Large intestine (tissue), 3 donors: ENCODE measurements around the gene SLC35B1. TPM values are rescaled to one million over a fixed set of nuclear protein-coding genes. Genes with fewer than 3 reads are reported as not detected.

ENCODE experiments used
- DNase-seq, 2 donors: peaks; one replicate each; pipeline versions ENCODE4 v3.0.0 to v3.0.0-alpha.2; 2013
- H3K27ac ChIP-seq: one replicate; pipeline ENCODE4 v1.5.1; 2013; ENCODE audit warnings: low read length
- H3K27me3 ChIP-seq: 2 replicates; pipeline ENCODE4 v1.6.1; 2013; ENCODE audit warnings: low read length; ENCODE audit not compliant: control insufficient read depth, insufficient read depth
- H3K36me3 ChIP-seq: 2 replicates; pipeline ENCODE4 v1.6.1; 2013; ENCODE audit warnings: low read length; ENCODE audit not compliant: control insufficient read depth, insufficient read depth
- H3K4me1 ChIP-seq: one replicate; pipeline ENCODE4 v1.6.1; 2013; ENCODE audit warnings: low read length; ENCODE audit not compliant: control insufficient read depth, insufficient read depth
- H3K4me3 ChIP-seq: one replicate; pipeline ENCODE4 v1.5.1; 2013; ENCODE audit warnings: low read length
- H3K9me3 ChIP-seq: one replicate; pipeline ENCODE4 v1.6.1; 2013; ENCODE audit warnings: mild to moderate bottlenecking, low read depth, low read length, moderate library complexity; ENCODE audit not compliant: control insufficient read depth
- WGBS: methylation state at CpG from one replicate; pipeline ENCODE4 v1.1.5; 2013; ENCODE audit warnings: low lambda C conversion rate; ENCODE audit not compliant: insufficient coverage; 5-methylcytosine and 5-hydroxymethylcytosine counted together
- polyA plus RNA-seq: library from polyadenylated mRNA; unstranded; fragments of 120-200 nt; gene quantifications from one replicate; pipeline ENCODE4 v1.2.1, GENCODE V29; 2013

SLC35B1 gene
- polyA plus RNA-seq, 1 donor, result 61.2 TPM

GRCh38 chr17:49748223-49748622 lies 40.5 kb upstream of the SLC35B1 start:
- H3K4me1 ChIP-seq, result peaks cover 7% of the 10 kb centered on the region
- no peak overlapping the region for H3K27ac ChIP-seq
- no peaks in the 10 kb centered on the region for H3K27me3 ChIP-seq
- no peak for DNase-seq
- WGBS, result 80% methylated on average over 3 of the region's 3 CpGs
- no peaks in the 10 kb centered on the region for H3K36me3 ChIP-seq
- H3K4me3 ChIP-seq, result no peak overlapping the region
- no peaks in the 10 kb centered on the region for H3K9me3 ChIP-seq

- WGBS, result no CpG with 5 or more reads among the region's 1 CpG
Observed at GRCh38 chr17:49747632-49748031, 39.9 kb upstream of the SLC35B1 start.

GRCh38 chr17:49746791-49747490 lies 39.2 kb upstream of the SLC35B1 start:
- 85% methylated on average over 2 of the region's 5 CpGs for WGBS
- Histone ChIP-seq H3K9me3 (no peaks in the 10 kb centered on the region), H3K27me3 (no peaks in the 10 kb centered on the region), H3K27ac (no peak overlapping the region), H3K36me3 (no peaks in the 10 kb centered on the region), H3K4me3 (no peak overlapping the region), H3K4me1 (peaks cover 7% of the 10 kb centered on the region)
- no peak for DNase-seq

More at GRCh38 chr17:49747632-49748031, 39.9 kb upstream of the SLC35B1 start:
- DNase-seq, result no peak
- no peak overlapping the region for H3K27ac ChIP-seq
- H3K9me3 ChIP-seq, result no peaks in the 10 kb centered on the region
- no peaks in the 10 kb centered on the region for H3K27me3 ChIP-seq
- no peak overlapping the region for H3K4me3 ChIP-seq
- H3K4me1 ChIP-seq, result peaks cover 7% of the 10 kb centered on the region
- no peaks in the 10 kb centered on the region for H3K36me3 ChIP-seq

- DNase-seq, result no peak
- H3K27me3 ChIP-seq, result no peaks in the 10 kb centered on the region
- no peaks in the 10 kb centered on the region for H3K36me3 ChIP-seq
- no peak overlapping the region for H3K4me3 ChIP-seq
- WGBS, result no CpG with 5 or more reads among the region's 1 CpG
- H3K27ac ChIP-seq, result no peak overlapping the region
- peaks cover 10% of the 10 kb centered on the region for H3K4me1 ChIP-seq
- H3K9me3 ChIP-seq, result no peaks in the 10 kb centered on the region
Observed at GRCh38 chr17:49745175-49746139, 37.7 kb upstream of the SLC35B1 start.

GRCh38 chr17:49742166-49742638 lies 34.4 kb upstream of the SLC35B1 start:
- Histone ChIP-seq H3K27ac (peak overlapping the region; percentile 4), H3K9me3 (no peaks in the 10 kb centered on the region), H3K4me1 (peaks cover 3% of the 10 kb centered on the region), H3K36me3 (no peaks in the 10 kb centered on the region), H3K4me3 (no peak overlapping the region), H3K27me3 (no peaks in the 10 kb centered on the region)
- no CpG with 5 or more reads among the region's 1 CpG for WGBS
- DNase-seq, result no peak

- no peak for DNase-seq
- Histone ChIP-seq H3K36me3 (no peaks in the 10 kb centered on the region), H3K27me3 (no peaks in the 10 kb centered on the region), H3K4me1 (peaks cover 3% of the 10 kb centered on the region), H3K4me3 (no peak overlapping the region), H3K27ac (peak overlapping the region; percentile 4), H3K9me3 (no peaks in the 10 kb centered on the region)
- 60% methylated on average over 1 of the region's 3 CpGs for WGBS
Observed at GRCh38 chr17:49741692-49742076, 33.9 kb upstream of the SLC35B1 start.

- Histone ChIP-seq H3K27me3 (no peaks in the 10 kb centered on the region), H3K4me3 (no peak overlapping the region), H3K9me3 (no peaks in the 10 kb centered on the region), H3K4me1 (peaks cover 3% of the 10 kb centered on the region), H3K27ac (peak overlapping the region; percentile 4), H3K36me3 (no peaks in the 10 kb centered on the region)
- no CpG with 5 or more reads among the region's 5 CpGs for WGBS
- DNase-seq, result no peak
Observed at GRCh38 chr17:49741009-49741691, 33.4 kb upstream of the SLC35B1 start.

GRCh38 chr17:49739641-49740271 lies 32.0 kb upstream of the SLC35B1 start:
- no peaks in the 10 kb centered on the region for H3K36me3 ChIP-seq
- peaks cover 3% of the 10 kb centered on the region for H3K4me1 ChIP-seq
- H3K9me3 ChIP-seq, result no peaks in the 10 kb centered on the region
- DNase-seq, result peak; percentile 58 to 66
- no peak overlapping the region for H3K4me3 ChIP-seq
- H3K27me3 ChIP-seq, result no peaks in the 10 kb centered on the region
- no CpG with 5 or more reads among the region's 7 CpGs for WGBS
- H3K27ac ChIP-seq, result no peak overlapping the region

GRCh38 chr17:49738456-49739163 lies 30.8 kb upstream of the SLC35B1 start:
- Histone ChIP-seq H3K4me3 (no peak overlapping the region), H3K27ac (no peak overlapping the region), H3K27me3 (no peaks in the 10 kb centered on the region), H3K4me1 (peaks cover 3% of the 10 kb centered on the region), H3K36me3 (no peaks in the 10 kb centered on the region), H3K9me3 (no peaks in the 10 kb centered on the region)
- WGBS, result no CpG with 5 or more reads among the region's 5 CpGs
- DNase-seq, result no peak
